Loucy (cell line): Measurements from ENCODE around the gene LINC01488.

Experiments
- EZH2phosphoT487 ChIP-seq: fragments of 200-600 bp; IDR thresholded peaks from 2 replicates; pipeline ENCODE4 v1.6.1; 2018; ENCODE audit warnings: antibody characterized with exemption, mild to moderate bottlenecking, moderate library complexity, borderline replicate concordance
- TF ChIP-seq, protein P1 (sequence below): fragments of 200-600 bp; sonication (generic); conservative IDR thresholded peaks from 2 replicates; pipeline ENCODE4 v1.5.1; 2014; ENCODE audit warnings: mild to moderate bottlenecking, antibody characterized with exemption, low read length

DNA sequence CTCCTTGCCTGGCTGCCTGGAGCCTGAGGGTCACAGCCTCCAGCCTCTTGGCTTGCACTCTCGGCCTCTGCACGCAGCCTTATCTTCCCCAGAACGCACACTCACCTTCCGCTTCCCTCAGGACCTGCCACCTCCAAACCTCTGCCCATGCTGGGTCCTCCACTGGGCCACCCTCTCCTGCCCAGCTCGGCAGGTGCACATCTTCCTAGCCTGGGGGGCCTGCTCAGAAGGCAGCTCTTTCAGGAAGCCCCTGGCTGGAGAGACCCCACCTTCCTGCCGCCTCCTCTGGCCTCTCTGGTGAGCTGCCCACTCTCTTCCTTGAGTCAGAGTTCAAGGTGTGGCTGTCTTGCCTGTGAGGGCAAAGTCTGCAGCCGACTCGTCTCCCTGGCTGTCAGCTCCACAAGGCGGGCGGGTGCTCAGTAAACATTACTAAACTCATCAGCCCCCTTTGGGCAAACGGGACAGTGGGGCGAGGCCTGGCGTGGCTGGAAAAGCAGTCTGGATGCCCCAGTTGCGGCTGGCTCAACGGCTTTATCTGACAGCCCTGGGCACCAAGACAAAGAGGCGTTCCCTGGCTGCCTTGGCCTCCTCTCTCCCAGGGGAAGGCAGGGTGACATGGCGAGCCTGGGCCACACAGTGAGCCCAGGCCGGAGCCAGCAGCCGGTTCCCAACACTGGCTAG, 1.7 kb upstream of the LINC01488 start:
- TF ChIP-seq, protein P1, sequence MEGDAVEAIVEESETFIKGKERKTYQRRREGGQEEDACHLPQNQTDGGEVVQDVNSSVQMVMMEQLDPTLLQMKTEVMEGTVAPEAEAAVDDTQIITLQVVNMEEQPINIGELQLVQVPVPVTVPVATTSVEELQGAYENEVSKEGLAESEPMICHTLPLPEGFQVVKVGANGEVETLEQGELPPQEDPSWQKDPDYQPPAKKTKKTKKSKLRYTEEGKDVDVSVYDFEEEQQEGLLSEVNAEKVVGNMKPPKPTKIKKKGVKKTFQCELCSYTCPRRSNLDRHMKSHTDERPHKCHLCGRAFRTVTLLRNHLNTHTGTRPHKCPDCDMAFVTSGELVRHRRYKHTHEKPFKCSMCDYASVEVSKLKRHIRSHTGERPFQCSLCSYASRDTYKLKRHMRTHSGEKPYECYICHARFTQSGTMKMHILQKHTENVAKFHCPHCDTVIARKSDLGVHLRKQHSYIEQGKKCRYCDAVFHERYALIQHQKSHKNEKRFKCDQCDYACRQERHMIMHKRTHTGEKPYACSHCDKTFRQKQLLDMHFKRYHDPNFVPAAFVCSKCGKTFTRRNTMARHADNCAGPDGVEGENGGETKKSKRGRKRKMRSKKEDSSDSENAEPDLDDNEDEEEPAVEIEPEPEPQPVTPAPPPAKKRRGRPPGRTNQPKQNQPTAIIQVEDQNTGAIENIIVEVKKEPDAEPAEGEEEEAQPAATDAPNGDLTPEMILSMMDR: no peak
- no peak for TF ChIP-seq EZH2phosphoT487
